ENCODE results near the gene TAS2R46. TPM values are rescaled to one million over a fixed set of nuclear protein-coding genes. Genes with fewer than 3 reads are reported as not detected.

TAS2R46 gene
- total RNA-seq, 2 donors from 2014 or later, result 0.67 TPM; not detected in 1

- Histone ChIP-seq H3K4me3 (no peak overlapping the region), H3K9me3 (no peaks in the 10 kb centered on the region), H3K36me3 (no peaks in the 10 kb centered on the region), H3K4me1 (no peaks in the 10 kb centered on the region), H3K27me3 (no peaks in the 10 kb centered on the region), H3K27ac (no peak overlapping the region)
- no peak for TF ChIP-seq CTCF (IDR thresholded peaks at IDR 0.05)
- DNase-seq (ENCODE audit: low spot score), result no peak
Observed at GRCh38 chr12:11015775-11016430, 46.2 kb downstream of the TAS2R46 start.

DNA sequence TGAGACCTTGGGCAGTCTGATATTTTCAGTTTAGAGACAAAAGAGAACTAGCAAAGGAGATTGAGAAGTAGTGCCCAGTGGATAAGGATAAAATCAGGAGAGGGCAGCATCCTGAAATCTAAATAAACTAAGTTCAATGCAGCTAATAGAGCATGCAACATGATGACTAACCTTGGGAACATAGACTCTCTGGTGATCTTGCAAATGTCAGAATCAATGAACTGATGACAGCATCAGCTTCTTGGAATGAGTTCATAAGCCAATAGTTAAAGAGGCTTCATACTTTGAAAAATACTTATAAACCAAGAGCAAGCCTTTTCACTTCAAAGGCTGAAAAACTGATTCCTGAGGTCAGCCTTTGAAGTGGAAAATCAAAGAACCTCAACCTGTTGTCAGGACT, 47.9 kb downstream of the TAS2R46 start:
- no peak overlapping the region for H3K27ac ChIP-seq
- DNase-seq (ENCODE audit: low spot score), result no peak
- H3K27me3 ChIP-seq, result no peaks in the 10 kb centered on the region
- no peaks in the 10 kb centered on the region for H3K36me3 ChIP-seq
- no peak for TF ChIP-seq CTCF (IDR thresholded peaks at IDR 0.05)
- no peak overlapping the region for H3K4me3 ChIP-seq
- H3K9me3 ChIP-seq, result no peaks in the 10 kb centered on the region
- H3K4me1 ChIP-seq, result no peaks in the 10 kb centered on the region

Other genes with a start within 250 kb of the TAS2R46 start
- not detected for gene TAS2R10, start 235.9 kb downstream of the TAS2R46 start, total RNA-seq
- 1 to 10 TPM in 1 of 2 donors, not detected in 1; 1.6 TPM for gene PRR4, start 212.8 kb downstream of the TAS2R46 start, total RNA-seq
- gene PRH1, start 178.0 kb downstream of the TAS2R46 start, total RNA-seq, result 10 to 100 TPM in 1 of 2 donors, 1 to 10 TPM in 1; 9.2 to 13.1 TPM
- gene TAS2R13, start 152.7 kb downstream of the TAS2R46 start, total RNA-seq, result under 1 TPM; 0.24 to 0.63 TPM
- not detected for gene PRH2, start 133.1 kb downstream of the TAS2R46 start, total RNA-seq
- 1 to 10 TPM in 1 of 2 donors, under 1 TPM in 1; 0.39 to 1.2 TPM for gene TAS2R14, start 123.0 kb downstream of the TAS2R46 start, total RNA-seq
- gene TAS2R50, start 75.4 kb downstream of the TAS2R46 start, total RNA-seq, result 1 to 10 TPM in 1 of 2 donors, not detected in 1; 1.2 TPM
- gene TAS2R20, start 64.0 kb downstream of the TAS2R46 start, total RNA-seq, result under 1 TPM; 0.24 to 0.33 TPM
- gene TAS2R19, start 39.7 kb downstream of the TAS2R46 start, total RNA-seq, result under 1 TPM; 0.35 to 0.89 TPM
- under 1 TPM in 1 of 2 donors, not detected in 1; 0.59 TPM for gene TAS2R31, start 30.9 kb downstream of the TAS2R46 start, total RNA-seq
- gene TAS2R43, start 30.0 kb upstream of the TAS2R46 start, total RNA-seq, result 1 to 10 TPM in 1 of 2 donors, under 1 TPM in 1; 0.35 to 2.0 TPM
- under 1 TPM; 0.44 to 0.90 TPM for gene TAS2R30, start 72.3 kb upstream of the TAS2R46 start, total RNA-seq
- gene SMIM10L1, start 108.9 kb upstream of the TAS2R46 start, total RNA-seq, result 10 to 100 TPM; 11.8 to 13.3 TPM
- gene TAS2R42, start 124.6 kb upstream of the TAS2R46 start, total RNA-seq, result not detected
- not detected for gene PRB3, start 207.4 kb upstream of the TAS2R46 start, total RNA-seq
- not detected for gene PRB4, start 248.1 kb upstream of the TAS2R46 start, total RNA-seq

All from right atrium auricular region (tissue), 2 donors.